ENCODE measurements around the gene SKAP1.
"Not testable (repeated sequence)": the region's sequence is repeated elsewhere in the genome, so short reads cannot be mapped to it uniquely, and the experiment has no call there.

DNA sequence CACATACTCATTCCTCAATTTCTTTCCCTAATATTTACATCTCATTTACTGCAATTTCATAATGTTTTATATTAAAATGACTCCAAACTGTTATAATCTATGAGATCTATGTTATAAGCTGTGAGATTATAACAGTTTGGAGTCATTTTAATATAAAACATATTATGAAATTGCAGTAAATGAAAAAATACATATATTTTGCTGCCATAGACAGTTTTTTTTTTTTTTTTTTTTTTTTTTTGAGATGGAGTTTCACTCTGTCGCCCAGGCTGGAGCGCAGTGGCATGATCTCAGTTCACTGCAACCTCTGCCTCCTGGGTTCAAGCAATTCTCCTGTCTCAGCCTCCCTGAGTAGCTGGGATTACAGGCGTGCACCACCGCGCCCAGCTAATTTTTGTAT lies 180.0 kb downstream of the SKAP1 start:
- TF ChIP-seq, protein P1, sequence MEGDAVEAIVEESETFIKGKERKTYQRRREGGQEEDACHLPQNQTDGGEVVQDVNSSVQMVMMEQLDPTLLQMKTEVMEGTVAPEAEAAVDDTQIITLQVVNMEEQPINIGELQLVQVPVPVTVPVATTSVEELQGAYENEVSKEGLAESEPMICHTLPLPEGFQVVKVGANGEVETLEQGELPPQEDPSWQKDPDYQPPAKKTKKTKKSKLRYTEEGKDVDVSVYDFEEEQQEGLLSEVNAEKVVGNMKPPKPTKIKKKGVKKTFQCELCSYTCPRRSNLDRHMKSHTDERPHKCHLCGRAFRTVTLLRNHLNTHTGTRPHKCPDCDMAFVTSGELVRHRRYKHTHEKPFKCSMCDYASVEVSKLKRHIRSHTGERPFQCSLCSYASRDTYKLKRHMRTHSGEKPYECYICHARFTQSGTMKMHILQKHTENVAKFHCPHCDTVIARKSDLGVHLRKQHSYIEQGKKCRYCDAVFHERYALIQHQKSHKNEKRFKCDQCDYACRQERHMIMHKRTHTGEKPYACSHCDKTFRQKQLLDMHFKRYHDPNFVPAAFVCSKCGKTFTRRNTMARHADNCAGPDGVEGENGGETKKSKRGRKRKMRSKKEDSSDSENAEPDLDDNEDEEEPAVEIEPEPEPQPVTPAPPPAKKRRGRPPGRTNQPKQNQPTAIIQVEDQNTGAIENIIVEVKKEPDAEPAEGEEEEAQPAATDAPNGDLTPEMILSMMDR (IDR thresholded peaks at IDR 0.05; ENCODE audit: insufficient read depth, low read length, poor library complexity, severe bottlenecking): not testable (repeated sequence)
- TF ChIP-seq EZH2phosphoT487 (conservative IDR thresholded peaks at IDR 0.05; ENCODE audit: low read length): not testable (repeated sequence)

All from SU-DHL-6 (cell line).